IPS DF 4.7 (cell line): Measurements from ENCODE around the gene LRP2BP.
"Not testable (repeated sequence)": the region's sequence is repeated elsewhere in the genome, so short reads cannot be mapped to it uniquely, and the experiment has no call there.

Source experiments
- DNase-seq: peaks from one replicate; pipeline ENCODE4 v3.0.0-alpha.2; 2013; ENCODE audit warnings: low spot score; ENCODE audit errors: extremely low read depth

LRP2BP gene

GRCh38 chr4:185328586-185328985 is 67.1 kb downstream of the LRP2BP start:
- no peak for DNase-seq

GRCh38 chr4:185325721-185326120 is 70.0 kb downstream of the LRP2BP start:
- not testable (repeated sequence) for DNase-seq

- DNase-seq, result not testable (repeated sequence)
These were observed 71.4 kb downstream of the LRP2BP start for GRCh38 chr4:185324361-185324760.

GRCh38 chr4:185323606-185324005 is 72.1 kb downstream of the LRP2BP start:
- DNase-seq, result no peak

GRCh38 chr4:185322803-185323202 is 72.9 kb downstream of the LRP2BP start:
- DNase-seq, result no peak

- no peak for DNase-seq
These were observed 77.0 kb downstream of the LRP2BP start for GRCh38 chr4:185318679-185319078.

- DNase-seq, result no peak
These were observed 77.8 kb downstream of the LRP2BP start for GRCh38 chr4:185317880-185318279.

- not testable (repeated sequence) for DNase-seq
These were observed 78.3 kb downstream of the LRP2BP start for GRCh38 chr4:185317462-185317861.
